Astrocyte of the cerebellum (primary cell): Measurements from ENCODE around the gene FGF6.

Source experiments
- DNase-seq: peaks from one replicate; pipeline ENCODE4 v3.0.0-alpha.2; 2011; ENCODE audit warnings: low read depth
- H3K4me3 ChIP-seq: 2 replicates; pipeline ENCODE4 v1.5.1; 2011; ENCODE audit warnings: mild to moderate bottlenecking, low read depth, low read length, moderate library complexity
- CTCF ChIP-seq: IDR thresholded peaks from 2 replicates; pipeline ENCODE4 v1.5.1; 2012; ENCODE audit warnings: low read length, low read depth, moderate library complexity, mild to moderate bottlenecking; ENCODE audit errors: missing control alignments
- in situ Hi-C: cut with HindIII; loops from 2 replicates; pipeline ENCODE4 v1.10.0; 2017; ENCODE audit warnings: low sequenced_read_pairs

Gene FGF6

GRCh38 chr12:4483885-4484823 is 38.5 kb upstream of the FGF6 start:
- in situ Hi-C loops: no loop called here
- H3K4me3 ChIP-seq: no peak overlapping the region
- DNase-seq: no peak
- TF ChIP-seq CTCF: no peak

- no peak overlapping the region for H3K4me3 ChIP-seq
- no peak for DNase-seq
- in situ Hi-C loops: no loop called here
- TF ChIP-seq CTCF: no peak
These were observed 37.3 kb upstream of the FGF6 start for GRCh38 chr12:4482936-4483335.

- no peak for DNase-seq
- TF ChIP-seq CTCF: no peak
- no peak overlapping the region for H3K4me3 ChIP-seq
- in situ Hi-C loops: no loop called here
These were observed 33.3 kb upstream of the FGF6 start for GRCh38 chr12:4478933-4479332.

GRCh38 chr12:4477129-4477528 is 31.5 kb upstream of the FGF6 start:
- DNase-seq: no peak
- in situ Hi-C loops: no loop called here
- no peak for TF ChIP-seq CTCF
- H3K4me3 ChIP-seq: no peak overlapping the region

- in situ Hi-C loops: no loop called here
- DNase-seq: no peak
- no peak overlapping the region for H3K4me3 ChIP-seq
- no peak for TF ChIP-seq CTCF
These were observed 26.4 kb upstream of the FGF6 start for GRCh38 chr12:4472046-4472445.

- DNase-seq: no peak
These were observed 25.6 kb upstream of the FGF6 start for GRCh38 chr12:4471256-4471655.

More at GRCh38 chr12:4471256-4471655, 25.6 kb upstream of the FGF6 start:
- H3K4me3 ChIP-seq: no peak overlapping the region
- no peak for TF ChIP-seq CTCF
- in situ Hi-C loops: no loop called here
